HG03095 (cell line): ENCODE results near the gene COQ9.
"Not testable (repeated sequence)": the region's sequence is repeated elsewhere in the genome, so short reads cannot be mapped to it uniquely, and the experiment has no call there.

Experiments used
- ATAC-seq: cut with Tn5 transposase; IDR thresholded peaks from one replicate; pipeline ENCODE4 v1.9.1; 2021; ENCODE audit warnings: moderate library complexity; ENCODE audit not compliant: unreplicated experiment

Gene COQ9

GRCh38 chr16:57484515-57485005, 37.3 kb downstream of the COQ9 start:
- no peak for ATAC-seq

- no peak for ATAC-seq
Observed at GRCh38 chr16:57485091-57485915, 38.0 kb downstream of the COQ9 start.

GRCh38 chr16:57485916-57486857, 38.9 kb downstream of the COQ9 start, which contains the start of gene DOK4:
DOK4 (minus strand) TSS chr16:57486493; CDS start chr16:57479507, 6,986 bp downstream.
- peak; percentile 78 for ATAC-seq

GRCh38 chr16:57486858-57487834, 39.9 kb downstream of the COQ9 start:
- ATAC-seq, result no peak

GRCh38 chr16:57489229-57489628, 42.0 kb downstream of the COQ9 start:
- no peak for ATAC-seq

GRCh38 chr16:57493767-57494166, 46.5 kb downstream of the COQ9 start:
- no peak for ATAC-seq

- ATAC-seq, result no peak
Observed at GRCh38 chr16:57497121-57497520, 49.8 kb downstream of the COQ9 start.

GRCh38 chr16:57498031-57498430, 50.8 kb downstream of the COQ9 start:
- ATAC-seq, result no peak

- not testable (repeated sequence) for ATAC-seq
Observed at GRCh38 chr16:57499941-57500340, 52.7 kb downstream of the COQ9 start.

- no peak for ATAC-seq
Observed at GRCh38 chr16:57500578-57501111, 53.4 kb downstream of the COQ9 start.

GRCh38 chr16:57501492-57501891, 54.2 kb downstream of the COQ9 start:
- ATAC-seq, result no peak

GRCh38 chr16:57502048-57502775, 54.9 kb downstream of the COQ9 start:
- ATAC-seq, result no peak

- ATAC-seq, result no peak
Observed at GRCh38 chr16:57503366-57503765, 56.1 kb downstream of the COQ9 start.

GRCh38 chr16:57504001-57504400, 56.7 kb downstream of the COQ9 start:
- ATAC-seq, result no peak

GRCh38 chr16:57504491-57504890, 57.2 kb downstream of the COQ9 start:
- ATAC-seq, result no peak

GRCh38 chr16:57505169-57505568, 57.9 kb downstream of the COQ9 start:
- no peak for ATAC-seq

- ATAC-seq, result no peak
Observed at GRCh38 chr16:57507136-57508034, 60.1 kb downstream of the COQ9 start.

GRCh38 chr16:57508035-57508425, 60.8 kb downstream of the COQ9 start:
- ATAC-seq, result no peak
